ENCODE measurements around the gene COL16A1.

COL16A1 gene

DNA sequence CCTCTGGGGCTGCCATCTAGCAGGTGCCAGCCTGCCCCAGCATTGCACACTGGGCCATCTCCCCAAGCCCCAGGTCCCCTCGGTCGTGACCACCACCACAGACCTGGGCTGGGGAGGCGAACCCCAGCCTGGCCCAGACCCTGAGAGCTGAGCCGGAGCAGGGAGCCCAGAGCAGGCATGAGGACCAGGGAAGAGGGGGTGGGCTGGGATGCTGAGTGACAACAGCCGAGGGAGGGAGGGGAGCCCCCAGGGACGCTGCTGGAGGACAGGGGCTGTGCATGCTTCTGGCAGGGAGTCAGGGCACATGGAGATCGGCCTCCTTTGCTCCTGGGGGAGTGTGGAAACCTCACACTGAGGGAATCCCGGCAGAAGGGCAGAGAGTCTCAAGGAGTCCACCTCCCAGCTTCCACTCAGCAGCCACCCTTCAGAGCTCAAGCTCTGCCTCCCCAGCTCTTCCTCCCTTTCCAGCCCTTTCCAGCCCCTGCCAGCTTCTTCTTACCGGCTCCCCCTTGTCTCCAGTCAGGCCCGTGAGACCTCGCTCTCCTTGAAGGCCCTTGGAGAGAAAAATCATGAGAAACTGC, 35.4 kb downstream of the COL16A1 start:
- TF ChIP-seq EZH2 (optimal IDR thresholded peaks at IDR 0.05; ENCODE audit: low read depth, low read length): no peak
- TF ChIP-seq EZH2phosphoT487 (IDR thresholded peaks at IDR 0.05; ENCODE audit: low read length): no peak
- TF ChIP-seq, protein P1, sequence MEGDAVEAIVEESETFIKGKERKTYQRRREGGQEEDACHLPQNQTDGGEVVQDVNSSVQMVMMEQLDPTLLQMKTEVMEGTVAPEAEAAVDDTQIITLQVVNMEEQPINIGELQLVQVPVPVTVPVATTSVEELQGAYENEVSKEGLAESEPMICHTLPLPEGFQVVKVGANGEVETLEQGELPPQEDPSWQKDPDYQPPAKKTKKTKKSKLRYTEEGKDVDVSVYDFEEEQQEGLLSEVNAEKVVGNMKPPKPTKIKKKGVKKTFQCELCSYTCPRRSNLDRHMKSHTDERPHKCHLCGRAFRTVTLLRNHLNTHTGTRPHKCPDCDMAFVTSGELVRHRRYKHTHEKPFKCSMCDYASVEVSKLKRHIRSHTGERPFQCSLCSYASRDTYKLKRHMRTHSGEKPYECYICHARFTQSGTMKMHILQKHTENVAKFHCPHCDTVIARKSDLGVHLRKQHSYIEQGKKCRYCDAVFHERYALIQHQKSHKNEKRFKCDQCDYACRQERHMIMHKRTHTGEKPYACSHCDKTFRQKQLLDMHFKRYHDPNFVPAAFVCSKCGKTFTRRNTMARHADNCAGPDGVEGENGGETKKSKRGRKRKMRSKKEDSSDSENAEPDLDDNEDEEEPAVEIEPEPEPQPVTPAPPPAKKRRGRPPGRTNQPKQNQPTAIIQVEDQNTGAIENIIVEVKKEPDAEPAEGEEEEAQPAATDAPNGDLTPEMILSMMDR (IDR thresholded peaks at IDR 0.05; ENCODE audit: low read length): no peak
- no peak for DNase-seq

GRCh38 chr1:31667065-31667785, 36.6 kb downstream of the COL16A1 start:
- no peaks in the 10 kb centered on the region for H4K20me1 ChIP-seq (ENCODE audit: insufficient read depth, low read length)
- peaks cover 61% of the 10 kb centered on the region for H3K27me3 ChIP-seq (replicated peaks; ENCODE audit: insufficient read depth, low read length)
- H3K4me2 ChIP-seq (ENCODE audit: low read depth, low read length): no peak overlapping the region
- H3K9me3 ChIP-seq (replicated peaks; ENCODE audit: insufficient read depth, low read length): no peaks in the 10 kb centered on the region
- TF ChIP-seq EZH2 (optimal IDR thresholded peaks at IDR 0.05; ENCODE audit: low read depth, low read length): no peak
- TF ChIP-seq, protein P1 (IDR thresholded peaks at IDR 0.05; ENCODE audit: low read length): no peak
- no peak for TF ChIP-seq EZH2phosphoT487 (IDR thresholded peaks at IDR 0.05; ENCODE audit: low read length)
- no peak overlapping the region for H3K9ac ChIP-seq (ENCODE audit: low read length)
- 0 out of 2 replicates have a peak, but pooled peaks cover 3% of the 10 kb centered on the region for H3K4me1 ChIP-seq (ENCODE audit: low read length)
- H2AFZ ChIP-seq (ENCODE audit: low read length): no peak overlapping the region
- H3K9me2 ChIP-seq (replicated peaks; ENCODE audit: insufficient read depth, low read length): no peaks in the 10 kb centered on the region
- H3F3A ChIP-seq (ENCODE audit: insufficient read depth, low read length): no peaks in the 10 kb centered on the region
- H3K27ac ChIP-seq (ENCODE audit: low read length): no peak overlapping the region
- H3K79me2 ChIP-seq (ENCODE audit: low read length): no peaks in the 10 kb centered on the region
- H3K36me3 ChIP-seq (replicated peaks; ENCODE audit: insufficient read depth, low read length): no peaks in the 10 kb centered on the region
- DNase-seq: no peak
- H3K4me3 ChIP-seq (ENCODE audit: low read length): no peak overlapping the region

More for the DNA sequence above, 35.4 kb downstream of the COL16A1 start:
- Histone ChIP-seq H3K4me1 (ENCODE audit: low read length) (0 out of 2 replicates have a peak, but pooled peaks cover 3% of the 10 kb centered on the region), H4K20me1 (ENCODE audit: insufficient read depth, low read length) (no peaks in the 10 kb centered on the region), H3K9ac (ENCODE audit: low read length) (no peak overlapping the region), H3K36me3 (replicated peaks; ENCODE audit: insufficient read depth, low read length) (no peaks in the 10 kb centered on the region), H3F3A (ENCODE audit: insufficient read depth, low read length) (no peaks in the 10 kb centered on the region), H2AFZ (ENCODE audit: low read length) (no peak overlapping the region), H3K79me2 (ENCODE audit: low read length) (no peaks in the 10 kb centered on the region), H3K9me2 (replicated peaks; ENCODE audit: insufficient read depth, low read length) (no peaks in the 10 kb centered on the region), H3K27ac (ENCODE audit: low read length) (no peak overlapping the region), H3K27me3 (replicated peaks; ENCODE audit: insufficient read depth, low read length) (peaks cover 65% of the 10 kb centered on the region), H3K4me3 (ENCODE audit: low read length) (no peak overlapping the region), H3K9me3 (replicated peaks; ENCODE audit: insufficient read depth, low read length) (no peaks in the 10 kb centered on the region), H3K4me2 (ENCODE audit: low read depth, low read length) (no peak overlapping the region)

GRCh38 chr1:31666263-31666963, 37.4 kb downstream of the COL16A1 start:
- no peak overlapping the region for H3K27ac ChIP-seq (ENCODE audit: low read length)
- H3K9me3 ChIP-seq (replicated peaks; ENCODE audit: insufficient read depth, low read length): no peaks in the 10 kb centered on the region
- 0 out of 2 replicates have a peak, but pooled peaks cover 3% of the 10 kb centered on the region for H3K4me1 ChIP-seq (ENCODE audit: low read length)
- no peaks in the 10 kb centered on the region for H3F3A ChIP-seq (ENCODE audit: insufficient read depth, low read length)
- no peaks in the 10 kb centered on the region for H3K79me2 ChIP-seq (ENCODE audit: low read length)
- no peaks in the 10 kb centered on the region for H3K9me2 ChIP-seq (replicated peaks; ENCODE audit: insufficient read depth, low read length)
- no peak for DNase-seq
- no peak overlapping the region for H3K4me2 ChIP-seq (ENCODE audit: low read depth, low read length)
- no peak overlapping the region for H2AFZ ChIP-seq (ENCODE audit: low read length)
- no peak overlapping the region for H3K4me3 ChIP-seq (ENCODE audit: low read length)
- H4K20me1 ChIP-seq (ENCODE audit: insufficient read depth, low read length): no peaks in the 10 kb centered on the region
- H3K27me3 ChIP-seq (replicated peaks; ENCODE audit: insufficient read depth, low read length): peaks cover 59% of the 10 kb centered on the region
- TF ChIP-seq EZH2phosphoT487 (IDR thresholded peaks at IDR 0.05; ENCODE audit: low read length) (no peak), EZH2 (optimal IDR thresholded peaks at IDR 0.05; ENCODE audit: low read depth, low read length) (no peak)
- TF ChIP-seq, protein P1 (IDR thresholded peaks at IDR 0.05; ENCODE audit: low read length): no peak
- H3K9ac ChIP-seq (ENCODE audit: low read length): no peak overlapping the region
- no peaks in the 10 kb centered on the region for H3K36me3 ChIP-seq (replicated peaks; ENCODE audit: insufficient read depth, low read length)

Measured in MM.1S (cell line).